AG20443 (cell line): ENCODE results near the gene KLLN.
"Not testable (repeated sequence)": the region's sequence is repeated elsewhere in the genome, so short reads cannot be mapped to it uniquely, and the experiment has no call there.

Experiments used
- DNase-seq: peaks from one replicate; pipeline ENCODE4 v3.0.0; 2012; ENCODE audit warnings: low spot score, mixed read lengths

Gene KLLN

GRCh38 chr10:87866412-87866974 lies 3.2 kb upstream of the KLLN start:
- DNase-seq: no peak

- no peak for DNase-seq
These were observed 2.0 kb upstream of the KLLN start for GRCh38 chr10:87865241-87865881.

GRCh38 chr10:87864496-87865059 lies 1.2 kb upstream of the KLLN start:
- DNase-seq: no peak

- DNase-seq: not testable (repeated sequence)
These were observed 690 bp upstream of the KLLN start for GRCh38 chr10:87863951-87864495.

- DNase-seq: peak; percentile 12
These were observed 667 bp downstream of the KLLN start for GRCh38 chr10:87862679-87863052.

- DNase-seq: peak; percentile 95
These were observed 1.2 kb downstream of the KLLN start for GRCh38 chr10:87861953-87862678.

- peak; percentile 33 for DNase-seq
These were observed 1.8 kb downstream of the KLLN start for GRCh38 chr10:87861566-87861952.

- DNase-seq: no peak
These were observed 2.4 kb downstream of the KLLN start for GRCh38 chr10:87860816-87861403.

- DNase-seq: peak; percentile 37
These were observed 3.1 kb downstream of the KLLN start for GRCh38 chr10:87860156-87860795.

GRCh38 chr10:87855665-87856064 lies 7.7 kb downstream of the KLLN start:
- DNase-seq: not testable (repeated sequence)

- not testable (repeated sequence) for DNase-seq
These were observed 8.1 kb downstream of the KLLN start for GRCh38 chr10:87855247-87855646.

GRCh38 chr10:87852089-87852488 lies 11.2 kb downstream of the KLLN start:
- DNase-seq: no peak

GRCh38 chr10:87850742-87851205 lies 12.6 kb downstream of the KLLN start:
- peak; percentile 74 for DNase-seq

GRCh38 chr10:87849001-87849400 lies 14.3 kb downstream of the KLLN start:
- DNase-seq: no peak

GRCh38 chr10:87847550-87847949 lies 15.8 kb downstream of the KLLN start:
- no peak for DNase-seq

GRCh38 chr10:87846711-87847110 lies 16.6 kb downstream of the KLLN start:
- DNase-seq: not testable (repeated sequence)

- DNase-seq: no peak
These were observed 17.3 kb downstream of the KLLN start for GRCh38 chr10:87846023-87846422.

- DNase-seq: no peak
These were observed 17.7 kb downstream of the KLLN start for GRCh38 chr10:87845624-87845998.

- no peak for DNase-seq
These were observed 18.3 kb downstream of the KLLN start for GRCh38 chr10:87844837-87845623.

GRCh38 chr10:87843714-87844113 lies 19.6 kb downstream of the KLLN start:
- no peak for DNase-seq
